ENCODE measurements around the gene MACROD2.

The MACROD2 gene

DNA sequence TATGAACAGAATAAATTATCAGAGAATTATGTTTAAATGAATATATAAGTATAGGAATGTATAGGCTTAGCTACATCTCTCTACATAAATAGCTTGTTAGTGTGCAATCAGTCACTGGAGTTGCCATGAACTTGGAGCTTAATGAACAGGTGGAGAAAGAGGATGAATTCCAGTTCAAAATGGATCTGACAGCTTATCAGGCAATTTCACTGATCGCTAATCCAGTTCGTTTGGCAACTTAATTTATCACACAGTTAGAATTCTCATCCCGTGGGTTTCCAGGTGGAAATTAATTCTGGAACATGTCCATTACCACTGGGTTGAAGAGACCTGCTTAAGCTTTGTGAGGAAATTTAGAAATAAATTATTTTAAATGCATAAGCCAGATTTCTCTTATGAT, 118.1 kb downstream of the MACROD2 start:
- Mint-ChIP-seq H3K9me3 (peaks cover 7% of the 10 kb centered on the region), H3K4me1 (ENCODE audit: low read depth) (no peaks in the 10 kb centered on the region), H3K27me3 (no peaks in the 10 kb centered on the region), H3K4me3 (no peak overlapping the region), H3K36me3 (ENCODE audit: low read depth) (no peaks in the 10 kb centered on the region), H3K27ac (no peak overlapping the region)

DNA sequence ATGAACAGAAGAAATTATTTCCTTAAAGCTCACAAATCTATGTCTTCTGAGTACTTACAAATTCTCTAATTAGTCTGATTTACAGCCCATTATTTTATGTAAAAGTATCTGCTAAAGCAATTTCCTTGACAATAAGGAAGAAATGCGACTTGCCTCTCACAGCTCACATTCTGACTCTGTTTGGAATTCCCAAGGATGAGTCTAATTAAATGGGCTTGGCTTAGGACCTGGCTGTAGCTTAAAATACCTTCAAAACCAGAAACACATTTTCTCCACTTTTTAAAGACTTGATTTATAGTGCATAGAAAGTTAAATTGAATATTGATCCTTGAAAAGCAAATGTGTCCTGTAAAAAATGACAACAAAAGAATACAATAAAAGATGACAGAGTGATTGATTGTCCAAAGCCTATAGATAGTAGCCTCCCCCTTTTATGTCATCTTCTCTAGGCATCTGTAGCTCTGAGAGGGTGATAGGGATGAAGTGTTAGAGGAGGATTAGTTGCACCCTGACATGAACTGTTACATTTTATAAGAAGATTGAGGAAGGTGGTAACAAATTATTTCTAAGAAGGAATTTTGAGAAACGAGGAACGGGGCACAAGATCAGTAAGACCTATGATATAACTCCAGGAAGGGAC, 118.9 kb downstream of the MACROD2 start:
- H3K27me3 Mint-ChIP-seq = no peaks in the 10 kb centered on the region
- no peak overlapping the region for H3K4me3 Mint-ChIP-seq
- no peaks in the 10 kb centered on the region for H3K36me3 Mint-ChIP-seq (ENCODE audit: low read depth)
- H3K27ac Mint-ChIP-seq = no peak overlapping the region
- no peaks in the 10 kb centered on the region for H3K4me1 Mint-ChIP-seq (ENCODE audit: low read depth)
- H3K9me3 Mint-ChIP-seq = peaks cover 7% of the 10 kb centered on the region

DNA sequence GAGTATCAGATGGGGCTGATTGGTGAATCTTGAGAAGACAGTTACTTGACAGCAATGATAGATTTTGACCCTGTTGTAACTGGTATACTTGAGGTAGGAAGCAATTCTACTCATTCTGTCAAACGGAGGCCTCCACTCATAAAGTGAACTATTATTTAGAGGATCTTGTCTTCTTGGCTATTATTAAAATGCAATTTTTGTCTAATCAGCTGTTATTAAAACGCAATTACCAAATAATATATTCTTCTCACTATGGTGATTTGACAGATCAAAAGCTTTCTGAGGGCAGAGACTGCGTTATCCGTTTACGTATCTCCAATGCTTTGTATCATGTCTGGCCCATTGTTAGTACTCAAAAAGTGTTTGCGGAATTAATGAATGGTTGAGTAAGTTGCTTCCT, 120.7 kb downstream of the MACROD2 start:
- Mint-ChIP-seq H3K27me3 (no peaks in the 10 kb centered on the region), H3K9me3 (peaks cover 3% of the 10 kb centered on the region), H3K4me1 (ENCODE audit: low read depth) (no peaks in the 10 kb centered on the region), H3K27ac (no peak overlapping the region), H3K4me3 (no peak overlapping the region), H3K36me3 (ENCODE audit: low read depth) (no peaks in the 10 kb centered on the region)

DNA sequence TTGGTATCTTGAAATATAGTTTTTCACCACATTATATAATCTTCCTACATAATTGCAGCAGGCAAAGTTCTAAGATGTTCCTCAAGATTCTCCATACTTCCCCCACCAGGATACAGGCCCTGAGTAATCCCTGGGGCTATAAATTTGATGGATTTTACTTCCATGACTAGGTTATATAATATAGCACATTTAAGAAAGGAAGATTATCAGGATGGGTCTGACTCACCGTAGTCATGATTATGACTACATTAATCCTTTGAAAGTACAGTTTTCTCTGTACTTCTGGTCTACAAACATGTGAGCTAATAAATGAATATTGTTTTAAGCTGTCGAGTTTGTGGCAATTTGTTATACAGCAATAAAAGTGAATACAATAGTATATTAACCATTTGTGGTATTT, 122.5 kb downstream of the MACROD2 start:
- no peaks in the 10 kb centered on the region for H3K4me1 Mint-ChIP-seq (ENCODE audit: low read depth)
- H3K27ac Mint-ChIP-seq = no peak overlapping the region
- H3K36me3 Mint-ChIP-seq (ENCODE audit: low read depth) = no peaks in the 10 kb centered on the region
- H3K4me3 Mint-ChIP-seq = no peak overlapping the region
- no peaks in the 10 kb centered on the region for H3K9me3 Mint-ChIP-seq
- H3K27me3 Mint-ChIP-seq = no peaks in the 10 kb centered on the region

DNA sequence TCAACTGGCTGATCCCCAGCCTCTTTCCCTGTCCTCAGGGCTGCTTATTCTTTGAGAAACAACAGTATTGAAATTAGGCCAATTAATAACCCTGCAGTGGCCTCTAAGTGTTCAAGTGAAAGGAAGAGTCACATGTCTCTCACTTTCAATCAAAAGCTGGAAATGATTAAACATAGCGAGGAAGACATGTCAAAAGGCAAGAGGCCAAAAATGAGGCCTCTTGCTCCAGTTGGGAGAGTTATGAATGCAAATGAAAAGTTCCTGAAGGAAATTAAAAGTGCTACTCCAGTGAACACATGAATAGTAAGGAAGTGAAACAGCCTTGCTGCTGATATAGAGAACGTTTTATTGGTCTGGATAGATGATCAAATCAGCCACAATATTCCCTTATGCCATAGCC, 131.5 kb downstream of the MACROD2 start:
- no peak overlapping the region for H3K4me3 Mint-ChIP-seq
- H3K36me3 Mint-ChIP-seq (ENCODE audit: low read depth) = no peaks in the 10 kb centered on the region
- no peak overlapping the region for H3K27ac Mint-ChIP-seq
- H3K9me3 Mint-ChIP-seq = peaks cover 9% of the 10 kb centered on the region
- H3K27me3 Mint-ChIP-seq = no peaks in the 10 kb centered on the region
- H3K4me1 Mint-ChIP-seq (ENCODE audit: low read depth) = no peaks in the 10 kb centered on the region

DNA sequence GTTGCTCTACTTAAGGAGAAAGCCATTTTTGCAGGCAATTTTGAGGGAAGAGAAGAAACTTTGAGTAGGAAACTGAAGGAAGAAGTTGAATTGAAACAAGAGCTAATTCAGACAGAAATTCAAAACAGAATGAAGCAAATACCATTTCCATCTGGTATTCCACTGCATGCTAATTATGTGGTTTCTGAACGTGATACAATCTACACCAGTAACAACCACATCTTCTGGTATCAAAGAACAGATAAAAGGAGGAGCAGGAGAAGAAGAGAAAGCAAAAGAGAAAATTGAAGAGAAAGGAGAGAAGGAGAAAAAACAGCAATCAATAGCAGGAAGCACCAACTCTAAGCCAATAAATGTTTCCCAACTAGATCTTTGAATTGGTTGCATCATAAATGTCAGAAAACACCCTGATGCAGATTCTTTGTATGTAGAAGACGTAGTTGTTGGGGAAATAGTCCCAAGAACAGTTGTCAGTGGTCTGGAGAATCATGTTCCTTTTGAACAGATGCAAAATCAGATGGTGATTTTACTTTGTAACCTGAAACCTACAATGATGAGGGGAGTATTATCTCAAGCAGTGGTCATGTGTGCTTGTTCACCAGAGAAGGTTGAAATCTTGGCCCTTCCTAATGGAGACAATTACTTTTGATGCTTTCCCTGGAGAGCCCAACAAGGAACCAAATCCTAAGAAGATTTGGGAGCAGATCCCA, 132.4 kb downstream of the MACROD2 start:
- no peak overlapping the region for H3K4me3 Mint-ChIP-seq
- H3K27ac Mint-ChIP-seq = no peak overlapping the region
- peaks cover 9% of the 10 kb centered on the region for H3K9me3 Mint-ChIP-seq
- H3K27me3 Mint-ChIP-seq = no peaks in the 10 kb centered on the region
- no peaks in the 10 kb centered on the region for H3K36me3 Mint-ChIP-seq (ENCODE audit: low read depth)
- H3K4me1 Mint-ChIP-seq (ENCODE audit: low read depth) = no peaks in the 10 kb centered on the region

DNA sequence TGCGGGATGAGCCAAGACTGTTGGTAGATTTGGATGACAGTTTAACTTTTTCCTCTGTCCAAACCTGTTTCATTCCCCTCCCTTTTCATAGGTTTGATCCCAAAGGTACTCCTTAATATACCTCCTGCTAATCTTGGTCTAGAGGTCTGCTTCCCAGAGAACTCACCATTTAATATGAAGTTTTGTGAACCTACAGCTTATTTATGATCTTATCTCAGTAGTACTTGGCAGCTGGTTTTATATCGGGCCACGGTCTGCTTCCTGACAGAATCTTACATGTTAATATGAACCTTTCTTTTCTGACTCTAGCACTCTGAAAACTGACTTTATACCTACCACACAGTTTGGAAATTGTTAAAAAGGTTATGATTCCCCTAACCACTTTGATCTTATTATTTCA, 138.7 kb downstream of the MACROD2 start:
- Mint-ChIP-seq H3K4me3 (no peak overlapping the region), H3K36me3 (ENCODE audit: low read depth) (no peaks in the 10 kb centered on the region), H3K27me3 (no peaks in the 10 kb centered on the region), H3K27ac (no peak overlapping the region), H3K9me3 (peaks cover 3% of the 10 kb centered on the region), H3K4me1 (ENCODE audit: low read depth) (no peaks in the 10 kb centered on the region)

DNA sequence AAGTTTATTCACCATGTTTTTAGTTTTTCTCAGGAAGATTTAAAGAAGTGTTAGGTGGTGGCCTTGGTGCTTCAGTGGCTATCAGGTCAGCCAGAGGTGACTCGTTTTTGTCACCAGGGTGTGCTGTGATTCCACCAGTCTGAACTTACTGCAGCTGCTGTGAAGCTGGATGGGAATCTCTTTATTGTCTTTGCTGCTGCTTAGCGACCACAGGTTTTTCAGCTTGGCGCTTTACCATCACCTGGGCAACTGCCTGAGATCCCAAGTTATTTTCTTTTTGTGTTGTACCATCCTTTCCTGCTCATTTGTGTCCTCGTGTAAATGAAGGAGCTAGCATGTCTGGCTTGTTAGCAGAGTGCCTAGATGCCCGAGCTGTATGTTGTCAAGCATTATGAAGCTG, 146.9 kb downstream of the MACROD2 start:
- no peaks in the 10 kb centered on the region for H3K4me1 Mint-ChIP-seq (ENCODE audit: low read depth)
- H3K4me3 Mint-ChIP-seq = no peak overlapping the region
- no peaks in the 10 kb centered on the region for H3K9me3 Mint-ChIP-seq
- no peaks in the 10 kb centered on the region for H3K27me3 Mint-ChIP-seq
- no peaks in the 10 kb centered on the region for H3K36me3 Mint-ChIP-seq (ENCODE audit: low read depth)
- no peak overlapping the region for H3K27ac Mint-ChIP-seq

DNA sequence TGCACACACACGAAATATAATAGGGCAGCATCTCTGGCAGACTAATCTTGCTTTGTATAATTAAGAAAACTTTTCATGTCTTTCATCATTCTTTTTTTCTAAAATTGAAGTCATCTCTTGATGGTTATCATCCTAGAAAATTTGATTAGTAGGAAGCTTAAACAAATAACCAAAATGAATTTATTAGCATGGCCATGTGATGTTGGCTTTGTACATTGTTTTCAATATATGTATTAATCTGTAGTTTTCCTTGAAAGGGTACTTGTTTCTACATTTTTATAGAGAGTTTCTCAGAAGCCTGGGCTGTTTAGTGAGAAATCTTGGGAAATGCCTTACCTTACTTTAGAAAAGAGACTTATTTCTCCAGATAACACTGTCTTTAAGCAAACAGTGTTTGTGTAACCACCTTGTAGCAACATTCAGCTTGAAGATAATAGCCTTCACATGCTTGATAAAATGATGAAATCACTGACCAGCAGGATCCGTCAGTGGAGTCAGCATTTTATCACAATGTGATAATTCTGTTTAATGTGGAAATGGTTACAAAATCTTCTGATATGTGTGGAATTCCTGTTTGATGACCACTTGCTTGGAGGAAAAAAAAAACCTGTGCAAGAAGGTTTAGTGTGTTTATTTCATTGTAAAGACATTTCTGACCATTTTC, 147.8 kb downstream of the MACROD2 start:
- Mint-ChIP-seq H3K36me3 (ENCODE audit: low read depth) (no peaks in the 10 kb centered on the region), H3K9me3 (peaks cover 1% of the 10 kb centered on the region), H3K4me3 (no peak overlapping the region)

DNA sequence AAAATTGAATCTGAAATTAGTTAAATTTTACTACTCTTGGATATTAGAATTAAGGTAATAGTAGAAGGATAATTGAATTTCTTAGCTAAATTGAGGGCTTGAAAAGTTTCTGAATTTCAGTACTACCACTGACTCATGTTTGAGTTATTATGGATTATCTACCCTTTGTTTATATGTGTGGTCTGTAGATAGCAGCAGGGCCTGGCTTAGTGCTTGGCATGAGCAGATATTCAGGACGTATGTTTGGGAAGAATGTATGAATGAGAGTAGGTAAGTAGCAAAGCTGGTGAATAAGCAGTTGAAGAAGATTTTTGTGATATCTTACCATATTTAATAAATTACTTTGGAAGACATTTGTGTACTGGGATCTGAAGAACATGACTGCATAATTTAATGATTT, 152.7 kb downstream of the MACROD2 start:
- H3K4me1 Mint-ChIP-seq (ENCODE audit: low read depth) = no peaks in the 10 kb centered on the region
- no peak overlapping the region for H3K4me3 Mint-ChIP-seq
- H3K36me3 Mint-ChIP-seq (ENCODE audit: low read depth) = no peaks in the 10 kb centered on the region
- peaks cover 5% of the 10 kb centered on the region for H3K9me3 Mint-ChIP-seq
- no peak overlapping the region for H3K27ac Mint-ChIP-seq
- H3K27me3 Mint-ChIP-seq = no peaks in the 10 kb centered on the region

More for the DNA sequence above, 147.8 kb downstream of the MACROD2 start:
- Mint-ChIP-seq H3K4me1 (ENCODE audit: low read depth) (no peaks in the 10 kb centered on the region), H3K27me3 (no peaks in the 10 kb centered on the region), H3K27ac (no peak overlapping the region)

DNA sequence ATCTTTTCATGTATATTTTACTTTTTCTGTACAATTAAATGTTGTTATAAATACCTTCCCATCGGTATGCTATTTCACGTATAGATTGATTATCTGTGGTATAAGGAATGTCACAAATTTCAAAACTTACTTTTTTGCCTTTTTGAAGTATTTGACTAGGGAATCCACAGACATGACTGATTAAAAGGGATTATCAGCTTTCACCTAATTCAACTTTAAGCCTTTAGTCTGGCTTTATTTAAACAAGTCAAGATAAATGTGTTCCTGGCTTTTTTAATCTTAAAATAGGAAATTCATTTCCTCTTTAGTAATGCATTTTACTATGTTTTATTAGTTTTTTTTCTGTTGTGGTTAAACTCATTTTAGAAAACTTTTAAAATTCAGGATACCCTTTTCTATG, 160.0 kb downstream of the MACROD2 start:
- H3K27me3 Mint-ChIP-seq = no peaks in the 10 kb centered on the region
- H3K9me3 Mint-ChIP-seq = peaks cover 5% of the 10 kb centered on the region
- H3K36me3 Mint-ChIP-seq (ENCODE audit: low read depth) = no peaks in the 10 kb centered on the region
- H3K27ac Mint-ChIP-seq = no peak overlapping the region
- no peak overlapping the region for H3K4me3 Mint-ChIP-seq
- no peaks in the 10 kb centered on the region for H3K4me1 Mint-ChIP-seq (ENCODE audit: low read depth)

DNA sequence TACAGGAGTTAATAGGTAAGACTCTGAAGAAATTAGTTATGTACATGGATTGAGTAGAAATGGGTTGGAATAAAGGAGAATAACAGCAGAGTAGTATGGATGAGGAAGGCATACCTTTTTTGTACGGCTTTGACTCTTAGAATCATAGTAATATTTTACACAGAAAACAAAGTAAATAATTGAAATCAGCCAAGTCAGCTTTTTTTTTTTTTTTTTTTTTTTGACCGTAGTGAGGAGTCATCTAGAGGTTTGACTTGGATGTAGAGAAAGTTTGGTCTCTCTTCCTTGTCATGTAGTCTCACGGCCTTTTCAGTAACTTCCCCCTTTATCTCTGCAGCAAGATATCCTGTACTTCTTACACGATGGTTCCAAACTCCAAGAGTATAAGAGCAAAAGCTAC, 183.2 kb downstream of the MACROD2 start:
- no peaks in the 10 kb centered on the region for H3K4me1 Mint-ChIP-seq (ENCODE audit: low read depth)
- no peaks in the 10 kb centered on the region for H3K27me3 Mint-ChIP-seq
- H3K36me3 Mint-ChIP-seq (ENCODE audit: low read depth) = peaks cover 4% of the 10 kb centered on the region
- H3K27ac Mint-ChIP-seq = no peak overlapping the region
- no peak overlapping the region for H3K4me3 Mint-ChIP-seq
- H3K9me3 Mint-ChIP-seq = peaks cover 12% of the 10 kb centered on the region

DNA sequence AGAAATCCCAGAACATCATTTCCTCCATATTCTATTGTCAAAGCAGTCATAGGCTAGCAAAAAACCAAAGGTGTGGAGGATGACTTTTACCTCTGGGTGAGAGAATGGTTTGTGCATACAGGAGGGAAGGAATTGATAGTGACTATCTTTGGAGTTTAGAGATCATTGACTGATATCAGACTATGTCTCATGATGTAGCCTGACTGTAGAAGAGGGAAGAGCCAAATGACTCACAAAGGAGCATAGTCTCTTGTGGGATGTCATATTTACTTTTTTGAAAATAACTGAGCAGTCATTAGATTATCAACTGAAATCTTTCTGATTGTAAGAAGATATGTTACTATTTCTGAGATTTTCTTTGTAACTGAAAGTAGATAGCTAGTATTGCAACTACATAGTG, 183.6 kb downstream of the MACROD2 start:
- peaks cover 4% of the 10 kb centered on the region for H3K36me3 Mint-ChIP-seq (ENCODE audit: low read depth)
- no peaks in the 10 kb centered on the region for H3K27me3 Mint-ChIP-seq
- no peaks in the 10 kb centered on the region for H3K4me1 Mint-ChIP-seq (ENCODE audit: low read depth)
- H3K4me3 Mint-ChIP-seq = no peak overlapping the region
- H3K27ac Mint-ChIP-seq = no peak overlapping the region
- peaks cover 12% of the 10 kb centered on the region for H3K9me3 Mint-ChIP-seq

DNA sequence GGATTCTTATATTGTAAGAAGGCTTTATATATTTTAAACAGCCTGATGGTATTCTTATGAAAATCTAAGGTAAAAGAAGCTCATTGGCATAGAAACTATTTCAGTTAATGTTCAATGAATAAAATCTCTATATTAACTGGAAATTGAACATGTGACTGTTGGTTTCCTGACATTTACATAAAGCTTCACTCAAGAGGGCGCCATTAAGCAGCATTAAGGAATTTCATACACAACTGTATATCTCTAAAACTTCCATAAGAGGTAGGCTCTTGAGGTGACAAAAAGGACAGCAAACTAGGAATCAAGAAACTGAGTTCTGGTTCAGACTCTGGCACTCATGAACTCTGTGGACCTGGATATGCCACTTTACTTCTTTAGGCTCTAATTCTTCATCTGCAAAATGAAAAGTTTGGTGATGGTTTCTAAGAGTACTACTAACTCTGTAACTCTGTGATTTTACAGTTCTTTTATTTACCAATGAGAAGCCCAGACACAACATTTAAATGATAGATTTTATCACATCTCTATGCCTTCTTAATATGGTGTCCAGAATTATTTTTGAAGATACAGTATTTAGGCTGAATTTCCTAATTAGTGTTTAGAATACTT, 194.6 kb downstream of the MACROD2 start:
- Mint-ChIP-seq H3K4me1 (ENCODE audit: low read depth) (no peaks in the 10 kb centered on the region), H3K27ac (no peak overlapping the region), H3K36me3 (ENCODE audit: low read depth) (no peaks in the 10 kb centered on the region), H3K9me3 (no peaks in the 10 kb centered on the region), H3K4me3 (no peak overlapping the region), H3K27me3 (no peaks in the 10 kb centered on the region)

DNA sequence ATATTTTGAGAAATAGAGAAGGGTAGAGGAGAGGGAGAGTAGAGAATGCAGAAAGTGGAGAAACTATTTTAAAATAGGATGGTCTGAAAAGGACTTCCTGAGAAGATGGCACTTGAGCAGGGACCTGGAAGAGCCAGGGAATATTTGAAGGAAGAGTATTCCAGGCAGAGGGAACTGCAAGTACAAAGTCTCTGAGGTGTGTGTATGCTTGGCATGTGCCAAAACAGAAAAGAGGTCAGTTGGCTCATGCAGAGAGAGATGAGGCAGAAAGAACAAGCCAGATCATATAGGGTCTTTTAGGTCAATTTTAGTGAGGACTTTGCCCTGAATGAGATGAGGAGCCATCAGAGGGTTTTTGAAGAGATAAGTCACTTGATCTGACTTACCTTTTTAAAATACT, 196.2 kb downstream of the MACROD2 start:
- Mint-ChIP-seq H3K27me3 (no peaks in the 10 kb centered on the region), H3K27ac (no peak overlapping the region), H3K4me1 (ENCODE audit: low read depth) (no peaks in the 10 kb centered on the region), H3K9me3 (no peaks in the 10 kb centered on the region), H3K4me3 (no peak overlapping the region), H3K36me3 (ENCODE audit: low read depth) (no peaks in the 10 kb centered on the region)
